Neuronal stem cell (in vitro differentiated cells): ENCODE results near the gene HOXB4.

Experiments used
- DNase-seq: peaks from one replicate; pipeline ENCODE4 v3.0.0-alpha.2; 2013; ENCODE audit warnings: low spot score
- H2AFZ ChIP-seq: one replicate; pipeline ENCODE4 v1.6.1; 2013; ENCODE audit warnings: mild to moderate bottlenecking, low read length, inconsistent platforms
- H2AK5ac ChIP-seq: 2 replicates; pipeline ENCODE4 v1.6.1; 2013; ENCODE audit warnings: low read depth, mild to moderate bottlenecking, inconsistent platforms, low read length, moderate library complexity, mixed read lengths
- H2BK120ac ChIP-seq: 2 replicates; pipeline ENCODE4 v1.6.1; 2013; ENCODE audit warnings: low read depth, mild to moderate bottlenecking, inconsistent platforms, low read length, moderate library complexity, mixed read lengths
- H2BK12ac ChIP-seq: one replicate; pipeline ENCODE4 v1.6.1; 2013; ENCODE audit warnings: low read length, inconsistent platforms
- H2BK15ac ChIP-seq: 2 replicates; pipeline ENCODE4 v1.6.1; 2013; ENCODE audit warnings: mild to moderate bottlenecking, low read length, inconsistent platforms, mixed read lengths
- H2BK5ac ChIP-seq: one replicate; pipeline ENCODE4 v1.6.1; 2013; ENCODE audit warnings: inconsistent platforms, mild to moderate bottlenecking, low read length, moderate library complexity
- H3K14ac ChIP-seq: one replicate; pipeline ENCODE4 v1.6.1; 2013; ENCODE audit warnings: low read length, inconsistent platforms
- H3K18ac ChIP-seq: 2 replicates; pipeline ENCODE4 v1.6.1; 2013; ENCODE audit warnings: low read length, inconsistent platforms
- H3K23ac ChIP-seq: 2 replicates; pipeline ENCODE4 v1.6.1; 2013; ENCODE audit warnings: low read depth, mild to moderate bottlenecking, mixed read lengths, low read length, inconsistent platforms; ENCODE audit not compliant: poor library complexity
- H3K27ac ChIP-seq: replicated peaks from 3 replicates; pipeline ENCODE4 v1.5.1; 2013; ENCODE audit warnings: low read length, inconsistent platforms
- H3K27me3 ChIP-seq, 3 experiments: 2 replicates each; pipeline ENCODE4 v1.6.1; 2013; ENCODE audit warnings: low read length in 3 of 3, mild to moderate bottlenecking in 2 of 3, inconsistent platforms in 1 of 3, low read depth in 1 of 3, mixed read lengths in 1 of 3, moderate library complexity in 1 of 3; ENCODE audit not compliant: control insufficient read depth in 3 of 3, insufficient read depth in 3 of 3
- H3K36me3 ChIP-seq, 2 donors: replicated peaks in 1 of 2; 2 replicates each; pipeline ENCODE4 v1.6.1; 2013; ENCODE audit warnings: low read length in 2 of 2; ENCODE audit not compliant: control insufficient read depth in 2 of 2, insufficient read depth in 2 of 2
- H3K4ac ChIP-seq: 2 replicates; pipeline ENCODE4 v1.6.1; 2013; ENCODE audit warnings: inconsistent platforms, mild to moderate bottlenecking, low read length, moderate library complexity
- H3K4me1 ChIP-seq, 2 donors: 1 replicate in 1 of 2; 2 replicates in 1 of 2; pipeline ENCODE4 v1.6.1; 2013; ENCODE audit warnings: low read length in 2 of 2, low read depth in 1 of 2; ENCODE audit not compliant: control insufficient read depth in 2 of 2, insufficient read depth in 1 of 2
- H3K4me2 ChIP-seq: one replicate; pipeline ENCODE4 v1.6.1; 2013; ENCODE audit warnings: mild to moderate bottlenecking, low read length, inconsistent platforms; ENCODE audit not compliant: insufficient read depth, poor library complexity, severe bottlenecking
- H3K4me3 ChIP-seq, 2 donors: 2 replicates each; pipeline ENCODE4 v1.5.1; 2013; ENCODE audit warnings: low read length in 2 of 2, mild to moderate bottlenecking in 2 of 2, inconsistent platforms in 1 of 2, moderate library complexity in 1 of 2
- H3K79me1 ChIP-seq: one replicate; pipeline ENCODE4 v1.6.1; 2013; ENCODE audit warnings: low read depth, mild to moderate bottlenecking, inconsistent platforms, low read length, moderate library complexity
- H3K9ac ChIP-seq: one replicate; pipeline ENCODE4 v1.6.1; 2013; ENCODE audit warnings: mild to moderate bottlenecking, low read depth, low read length, inconsistent platforms; ENCODE audit not compliant: poor library complexity
- H3K9me3 ChIP-seq, 2 donors: replicated peaks in 1 of 2; 2 replicates each; pipeline versions ENCODE3 to v1.6.1; 2013; ENCODE audit warnings: low read length in 2 of 2, mild to moderate bottlenecking in 2 of 2, inconsistent platforms in 1 of 2, low read depth in 1 of 2, mixed read lengths in 1 of 2, moderate library complexity in 1 of 2; ENCODE audit not compliant: control insufficient read depth in 2 of 2, insufficient read depth in 1 of 2
- H4K8ac ChIP-seq: one replicate; pipeline ENCODE4 v1.6.1; 2013; ENCODE audit warnings: low read depth, mild to moderate bottlenecking, inconsistent platforms, low read length, moderate library complexity
- H4K91ac ChIP-seq: one replicate; pipeline ENCODE4 v1.6.1; 2013; ENCODE audit warnings: low read length, low read depth, mild to moderate bottlenecking, inconsistent platforms; ENCODE audit not compliant: poor library complexity
- WGBS, 2 donors: extraction: QIAGEN DNeasy Blood & Tissue Kit; methylation state at CpG; one replicate each; pipeline ENCODE4 v1.1.7; 2013; ENCODE audit warnings: missing lambda C conversion rate in 2 of 2, mixed read lengths in 1 of 2; ENCODE audit not compliant: insufficient read length in 2 of 2, insufficient replicate concordance in 1 of 2; ENCODE audit errors: extremely low coverage in 2 of 2; 5-methylcytosine and 5-hydroxymethylcytosine counted together

Gene HOXB4

GRCh38 chr17:48613862-48614694 lies 35.9 kb upstream of the HOXB4 start:
- Histone ChIP-seq H4K8ac (no peak overlapping the region), H3K9me3 (peaks cover under 1 to 10% of the 10 kb centered on the region in 2 donors), H3K27me3 (peaks cover 77 to 99% (median 99%) of the 10 kb centered on the region in 3 experiments), H3K4me2 (no peak overlapping the region), H2AFZ (peak overlapping the region; percentile 75), H3K27ac (no peak overlapping the region), H2BK120ac (no peak overlapping the region), H2AK5ac (no peak overlapping the region), H3K23ac (no peak overlapping the region), H3K4ac (no peak overlapping the region), H3K36me3 (no peaks in the 10 kb centered on the region), H3K9ac (no peak overlapping the region), H3K4me1 (peaks cover 0 to 3% of the 10 kb centered on the region in 2 donors), H2BK5ac (no peak overlapping the region), H2BK15ac (no peak overlapping the region), H4K91ac (no peak overlapping the region), H2BK12ac (no peak overlapping the region), H3K79me1 (no peaks in the 10 kb centered on the region), H3K14ac (no peak overlapping the region), H3K18ac (peak overlapping the region; percentile 38), H3K4me3 (no peak overlapping the region)
- WGBS, 2 donors, result no CpG with 5 or more reads among the region's 55 CpGs
- DNase-seq, result no peak

DNA sequence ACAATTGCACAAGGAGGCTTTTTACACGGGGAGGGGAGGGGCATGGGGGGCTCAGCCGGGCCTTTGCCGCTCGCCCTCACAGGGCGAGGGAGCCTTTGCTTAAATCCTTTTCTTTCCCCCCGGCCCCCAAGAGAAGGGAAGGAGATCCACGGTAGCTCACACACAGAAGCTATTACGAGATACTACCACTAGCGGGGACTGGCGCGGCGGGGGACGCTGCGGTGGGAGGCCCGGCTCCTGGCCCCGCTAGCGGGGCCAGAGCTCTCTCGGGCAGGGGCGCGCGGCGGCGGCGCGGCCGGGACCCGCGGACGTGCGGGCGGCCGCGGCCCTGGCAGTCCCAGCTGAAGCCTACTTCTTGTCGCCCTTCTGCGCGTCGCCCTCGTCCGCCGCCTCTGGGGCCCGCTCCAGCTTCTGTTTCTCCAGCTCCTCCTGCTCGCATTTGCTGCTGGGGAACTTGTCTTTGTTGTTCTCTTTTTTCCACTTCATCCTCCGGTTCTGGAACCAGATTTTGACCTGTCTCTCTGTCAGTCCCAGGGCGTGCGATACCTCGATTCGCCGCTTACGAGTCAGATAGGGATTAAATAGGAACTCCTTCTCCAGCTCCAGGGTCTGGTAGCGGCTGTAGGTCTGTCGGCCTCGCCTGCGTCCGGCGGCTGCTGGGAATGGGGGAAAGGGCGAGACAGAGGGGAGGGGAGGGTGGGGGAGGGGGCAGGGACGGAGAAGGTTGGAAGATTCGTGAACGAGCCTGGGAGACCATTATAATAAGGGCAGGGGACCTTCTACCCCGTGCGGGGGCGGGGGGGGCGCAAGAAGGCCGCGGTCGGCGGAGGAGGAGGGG lies 34.9 kb upstream of the HOXB4 start:
- Histone ChIP-seq H3K9me3 (peaks cover 4 to 10% of the 10 kb centered on the region in 2 donors), H3K36me3 (no peaks in the 10 kb centered on the region), H3K4ac (no peak overlapping the region), H3K9ac (no peak overlapping the region), H3K4me2 (no peak overlapping the region), H3K14ac (no peak overlapping the region), H3K4me1 (peaks cover 0 to 3% of the 10 kb centered on the region in 2 donors), H2BK120ac (no peak overlapping the region), H3K4me3 (no peak overlapping the region), H3K27ac (no peak overlapping the region), H2AFZ (peak overlapping the region; percentile 83), H4K91ac (no peak overlapping the region), H3K23ac (no peak overlapping the region), H2AK5ac (no peak overlapping the region), H3K27me3 (peaks cover 75 to 99% (median 98%) of the 10 kb centered on the region in 3 experiments), H4K8ac (no peak overlapping the region), H2BK12ac (no peak overlapping the region), H2BK15ac (no peak overlapping the region), H2BK5ac (no peak overlapping the region), H3K79me1 (no peaks in the 10 kb centered on the region), H3K18ac (no peak overlapping the region)
- WGBS, 2 donors, result no CpG with 5 or more reads among the region's 67 CpGs
- DNase-seq, result no peak

DNA sequence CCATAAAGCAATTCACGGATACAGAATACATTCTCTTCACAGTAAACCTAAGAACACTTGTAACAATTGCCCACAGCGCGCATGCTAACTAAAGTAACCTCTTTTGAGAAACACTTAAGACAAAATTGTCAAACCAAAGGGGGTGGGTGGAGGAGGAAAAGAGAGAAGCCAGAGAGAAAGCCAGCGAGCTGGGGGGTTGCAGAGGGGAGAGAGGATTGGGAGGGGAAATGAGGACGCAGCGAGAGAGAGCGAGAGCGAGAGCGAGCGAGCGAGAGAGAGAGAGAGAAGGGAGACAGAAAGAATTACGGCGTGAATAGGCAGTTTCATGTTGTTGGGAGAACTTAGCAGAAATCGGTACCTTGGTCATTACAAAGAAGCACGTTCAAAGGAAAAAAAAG lies 34.3 kb upstream of the HOXB4 start:
- no peak overlapping the region for H3K14ac ChIP-seq
- H3K4me1 ChIP-seq, result peaks cover 0 to 3% of the 10 kb centered on the region in 2 donors
- H3K9ac ChIP-seq, result no peak overlapping the region
- no peak overlapping the region for H3K27ac ChIP-seq
- H3K79me1 ChIP-seq, result no peaks in the 10 kb centered on the region
- no peak overlapping the region for H4K8ac ChIP-seq
- no peak overlapping the region for H3K18ac ChIP-seq
- no peak overlapping the region for H3K4ac ChIP-seq
- no peak overlapping the region for H3K4me3 ChIP-seq
- H2AFZ ChIP-seq, result peak overlapping the region; percentile 83
- H2BK120ac ChIP-seq, result no peak overlapping the region
- H2BK15ac ChIP-seq, result no peak overlapping the region
- H3K23ac ChIP-seq, result no peak overlapping the region
- no peak overlapping the region for H2BK12ac ChIP-seq
- H2BK5ac ChIP-seq, result no peak overlapping the region
- WGBS, 2 donors, result no CpG with 5 or more reads among the region's 15 CpGs
- no peaks in the 10 kb centered on the region for H3K36me3 ChIP-seq
- H4K91ac ChIP-seq, result no peak overlapping the region
- peaks cover 71 to 98% (median 98%) of the 10 kb centered on the region in 3 experiments for H3K27me3 ChIP-seq
- H3K9me3 ChIP-seq, result peaks cover 4 to 10% of the 10 kb centered on the region in 2 donors
- H3K4me2 ChIP-seq, result no peak overlapping the region
- DNase-seq, result no peak
- no peak overlapping the region for H2AK5ac ChIP-seq
